ENCODE results near the gene FBXL17.

DNA sequence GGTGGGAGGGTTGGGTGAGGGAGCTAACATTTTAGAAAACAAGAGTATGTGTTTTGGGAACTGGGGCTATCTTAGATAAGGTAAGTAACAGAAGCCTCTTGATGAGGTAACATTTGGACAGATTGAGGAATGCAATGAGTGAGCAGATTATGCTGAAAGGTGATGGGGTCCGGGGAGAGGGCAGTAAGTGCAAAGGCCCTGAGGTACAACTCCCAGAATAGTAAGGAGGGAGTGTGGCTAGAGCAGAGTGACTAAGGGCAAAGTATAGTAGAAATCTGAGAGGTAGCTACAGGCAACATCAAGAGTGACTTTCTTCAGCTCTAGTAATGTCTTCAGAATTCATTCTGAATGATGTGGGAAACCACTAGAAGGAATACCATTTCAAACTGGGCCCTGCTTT is 38.9 kb upstream of the FBXL17 start:
- TF ChIP-seq, protein P1, sequence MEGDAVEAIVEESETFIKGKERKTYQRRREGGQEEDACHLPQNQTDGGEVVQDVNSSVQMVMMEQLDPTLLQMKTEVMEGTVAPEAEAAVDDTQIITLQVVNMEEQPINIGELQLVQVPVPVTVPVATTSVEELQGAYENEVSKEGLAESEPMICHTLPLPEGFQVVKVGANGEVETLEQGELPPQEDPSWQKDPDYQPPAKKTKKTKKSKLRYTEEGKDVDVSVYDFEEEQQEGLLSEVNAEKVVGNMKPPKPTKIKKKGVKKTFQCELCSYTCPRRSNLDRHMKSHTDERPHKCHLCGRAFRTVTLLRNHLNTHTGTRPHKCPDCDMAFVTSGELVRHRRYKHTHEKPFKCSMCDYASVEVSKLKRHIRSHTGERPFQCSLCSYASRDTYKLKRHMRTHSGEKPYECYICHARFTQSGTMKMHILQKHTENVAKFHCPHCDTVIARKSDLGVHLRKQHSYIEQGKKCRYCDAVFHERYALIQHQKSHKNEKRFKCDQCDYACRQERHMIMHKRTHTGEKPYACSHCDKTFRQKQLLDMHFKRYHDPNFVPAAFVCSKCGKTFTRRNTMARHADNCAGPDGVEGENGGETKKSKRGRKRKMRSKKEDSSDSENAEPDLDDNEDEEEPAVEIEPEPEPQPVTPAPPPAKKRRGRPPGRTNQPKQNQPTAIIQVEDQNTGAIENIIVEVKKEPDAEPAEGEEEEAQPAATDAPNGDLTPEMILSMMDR (IDR thresholded peaks at IDR 0.05), result no peak
- no peak for TF ChIP-seq EZH2 (IDR thresholded peaks at IDR 0.05; ENCODE audit: borderline replicate concordance, insufficient read depth, low read depth, low read length, poor library complexity, severe bottlenecking)
